NCI-H774 (cell line): ENCODE results near the gene IRF8.

Source experiments
- DNase-seq: peaks from one replicate; lab custom pipeline; 2025; lab: John Stamatoyannopoulos, UW

IRF8 gene

GRCh38 chr16:85913688-85914422, 14.9 kb downstream of the IRF8 start:
- DNase-seq = no peak

GRCh38 chr16:85914423-85914794, 15.4 kb downstream of the IRF8 start:
- DNase-seq = no peak

- DNase-seq = no peak
Observed at GRCh38 chr16:85915125-85915845, 16.3 kb downstream of the IRF8 start.

GRCh38 chr16:85916141-85916890, 17.4 kb downstream of the IRF8 start:
- DNase-seq = no peak

GRCh38 chr16:85917012-85917411, 18.1 kb downstream of the IRF8 start:
- no peak for DNase-seq

- no peak for DNase-seq
Observed at GRCh38 chr16:85917959-85918358, 19.0 kb downstream of the IRF8 start.

GRCh38 chr16:85918436-85918835, 19.5 kb downstream of the IRF8 start:
- no peak for DNase-seq

GRCh38 chr16:85919271-85920267, 20.6 kb downstream of the IRF8 start:
- DNase-seq = no peak

GRCh38 chr16:85921026-85921425, 22.1 kb downstream of the IRF8 start:
- DNase-seq = no peak

GRCh38 chr16:85923153-85924021, 24.4 kb downstream of the IRF8 start:
- no peak for DNase-seq

GRCh38 chr16:85924675-85925074, 25.7 kb downstream of the IRF8 start:
- DNase-seq = no peak

- DNase-seq = no peak
Observed at GRCh38 chr16:85926370-85926769, 27.4 kb downstream of the IRF8 start.

GRCh38 chr16:85927371-85927770, 28.4 kb downstream of the IRF8 start:
- no peak for DNase-seq

- DNase-seq = no peak
Observed at GRCh38 chr16:85927959-85928358, 29.0 kb downstream of the IRF8 start.

GRCh38 chr16:85928401-85928820, 29.4 kb downstream of the IRF8 start:
- no peak for DNase-seq

- DNase-seq = no peak
Observed at GRCh38 chr16:85929259-85929721, 30.3 kb downstream of the IRF8 start.

GRCh38 chr16:85930301-85930700, 31.3 kb downstream of the IRF8 start:
- no peak for DNase-seq

- no peak for DNase-seq
Observed at GRCh38 chr16:85931596-85932402, 32.8 kb downstream of the IRF8 start.

GRCh38 chr16:85934210-85934609, 35.2 kb downstream of the IRF8 start:
- DNase-seq = no peak
